PC-3 (cell line): ENCODE data around the gene PCCA. TPM values are rescaled to one million over a fixed set of nuclear protein-coding genes. Genes with fewer than 3 reads are reported as not detected.
"Not testable (repeated sequence)": the region's sequence is repeated elsewhere in the genome, so short reads cannot be mapped to it uniquely, and the experiment has no call there.

ENCODE experiments used
- ATAC-seq: fragments of 200-7000 bp; cut with Tn5 transposase; 2 replicates; pipeline ENCODE4 v1.9.1; 2020; ENCODE audit warnings: mild to moderate bottlenecking, moderate library complexity
- BruUV-seq: library from RNA; stranded (reverse); fragments of 400-500 nt; replicated peaks from 2 replicates; lab custom pipeline; 2021; lab: Mats Ljungman, UMichigan
- CTCF ChIA-PET: fragments of 300-600 bp; sonication (Branson Sonifier 250); formaldehyde crosslinking; loops from one replicate; lab custom pipeline; 2022; ENCODE audit warnings: antibody characterized with exemption; lab: Charles Lee
- POLR2A ChIA-PET: fragments of 300-600 bp; sonication (Branson Sonifier 250); formaldehyde crosslinking; loops from one replicate; lab custom pipeline; 2022; ENCODE audit warnings: antibody characterized with exemption; ENCODE audit not compliant: unreplicated experiment; lab: Charles Lee
- DNase-seq: peaks from one replicate; pipeline ENCODE4 v3.0.0-alpha.2; 2015
- H2AFZ ChIP-seq: fragments of 300-600 bp; sonication (generic); 2 replicates; pipeline ENCODE4 v1.6.0; 2016; ENCODE audit warnings: antibody characterized with exemption, low read length
- H3F3A ChIP-seq: fragments of 300-600 bp; sonication (generic); one replicate; pipeline ENCODE4 v1.6.0; 2017; ENCODE audit warnings: antibody characterized with exemption, low read length, control low read depth, mild to moderate bottlenecking; ENCODE audit not compliant: unreplicated experiment
- H3K27ac ChIP-seq: fragments of 300-600 bp; sonication (generic); 2 replicates; pipeline ENCODE4 v1.5.1; 2016; ENCODE audit warnings: mild to moderate bottlenecking, low read length
- H3K27me3 ChIP-seq: fragments of 300-600 bp; sonication (generic); 2 replicates; pipeline ENCODE4 v1.6.1; 2016; ENCODE audit warnings: low read length, mixed read lengths
- H3K36me3 ChIP-seq: fragments of 300-600 bp; sonication (generic); 2 replicates; pipeline ENCODE4 v1.6.1; 2016; ENCODE audit warnings: low read depth, mixed run types, low read length, mixed read lengths
- H3K4me1 ChIP-seq: fragments of 300-600 bp; sonication (generic); 2 replicates; pipeline ENCODE4 v1.5.1; 2016; ENCODE audit warnings: low read length; ENCODE audit not compliant: insufficient read depth
- H3K4me2 ChIP-seq: fragments of 300-600 bp; sonication (generic); 2 replicates; pipeline ENCODE4 v1.6.0; 2016; ENCODE audit warnings: low read length
- H3K4me3 ChIP-seq: fragments of 300-600 bp; sonication (generic); 2 replicates; pipeline ENCODE4 v1.5.1; 2016; ENCODE audit warnings: mild to moderate bottlenecking, low read length, mixed read lengths
- H3K79me2 ChIP-seq: fragments of 300-600 bp; sonication (generic); 2 replicates; pipeline ENCODE4 v1.6.1; 2017; ENCODE audit warnings: low read length, mixed read lengths
- H3K9ac ChIP-seq: fragments of 300-600 bp; sonication (generic); 2 replicates; pipeline ENCODE4 v1.6.0; 2016; ENCODE audit warnings: mild to moderate bottlenecking, low read length
- H3K9me2 ChIP-seq: fragments of 300-600 bp; sonication (generic); replicated peaks from 2 replicates; pipeline ENCODE4 v1.6.1; 2016; ENCODE audit warnings: mixed run types, low read length, mixed read lengths
- H3K9me3 ChIP-seq: fragments of 300-600 bp; sonication (generic); 2 replicates; pipeline ENCODE4 v1.6.1; 2016; ENCODE audit warnings: low read length, mixed read lengths
- H4K20me1 ChIP-seq: fragments of 300-600 bp; sonication (generic); 2 replicates; pipeline ENCODE4 v1.6.1; 2016; ENCODE audit warnings: low read length, mixed read lengths
- CTCF ChIP-seq: fragments of 300-600 bp; sonication (generic); conservative IDR thresholded peaks from 2 replicates; pipeline ENCODE4 v1.5.1; 2017; ENCODE audit warnings: antibody characterized with exemption, low read depth, mild to moderate bottlenecking, low read length
- EZH2 ChIP-seq: fragments of 300-600 bp; sonication (generic); IDR thresholded peaks from one replicate; pipeline ENCODE4 v1.6.1; 2017; ENCODE audit warnings: antibody characterized with exemption, mild to moderate bottlenecking, low read length; ENCODE audit not compliant: unreplicated experiment
- EZH2phosphoT487 ChIP-seq: fragments of 300-600 bp; sonication (generic); IDR thresholded peaks from 2 replicates; pipeline ENCODE4 v1.6.1; 2018; ENCODE audit warnings: mild to moderate bottlenecking, antibody characterized with exemption, low read length, borderline replicate concordance
- intact Hi-C: fragments of 100-400 bp; cut with micrococcal nuclease; formaldehyde crosslinking; loops from 2 replicates; pipeline ENCODE4 v1.9.0; 2023
- total RNA-seq: library from RNA; depleted of rRNA; stranded (reverse); fragments of >200 nt; gene quantifications from 2 replicates; pipeline ENCODE4 v1.2.3, GENCODE V29; 2014

The PCCA gene
- total RNA-seq, 1 experiment from 2014 or later, result 10.5 TPM

- H3F3A ChIP-seq, result no peaks in the 10 kb centered on the region
- H3K79me2 ChIP-seq, result peaks cover 38% of the 10 kb centered on the region
- no peak overlapping the region for H3K9ac ChIP-seq
- no peak overlapping the region for H3K4me2 ChIP-seq
- DNase-seq, result no peak
- no peak overlapping the region for H3K27ac ChIP-seq
- ChIA-PET CTCF (no interaction called here), POLR2A (no interaction called here)
- TF ChIP-seq EZH2 (no peak), EZH2phosphoT487 (no peak), CTCF (no peak)
- H3K4me3 ChIP-seq, result no peak overlapping the region
- no peaks in the 10 kb centered on the region for H3K36me3 ChIP-seq
- peaks cover 11% of the 10 kb centered on the region; the same call in 1 of the 2 replicates for H3K4me1 ChIP-seq
- no peak overlapping the region for H2AFZ ChIP-seq
- H3K9me2 ChIP-seq, result no peaks in the 10 kb centered on the region
- H3K9me3 ChIP-seq, result no peaks in the 10 kb centered on the region
- H3K27me3 ChIP-seq, result no peaks in the 10 kb centered on the region
- no TSS peak for BruUV-seq
- H4K20me1 ChIP-seq, result peaks cover 4% of the 10 kb centered on the region; the same call in 1 of the 2 replicates
- intact Hi-C loops, result loop anchor here (10.0 kb wide), 1 partner anchor 123 kb away; no protein-coding TSS in a partner anchor
- ATAC-seq, result no peak
Observed at GRCh38 chr13:100091391-100091790, 2.5 kb downstream of the PCCA start.

GRCh38 chr13:100092273-100092672, 3.4 kb downstream of the PCCA start:
- H4K20me1 ChIP-seq, H2AFZ ChIP-seq, H3K9ac ChIP-seq, CTCF ChIA-PET, H3K27me3 ChIP-seq, H3K9me3 ChIP-seq, H3K27ac ChIP-seq, H3K9me2 ChIP-seq, H3K4me3 ChIP-seq, H3K36me3 ChIP-seq, BruUV-seq, H3K4me2 ChIP-seq, H3F3A ChIP-seq, DNase-seq, POLR2A ChIA-PET, ATAC-seq: not testable (repeated sequence)
- H3K4me1 ChIP-seq, result peaks cover 11% of the 10 kb centered on the region; the same call in 1 of the 2 replicates
- intact Hi-C loops, result loop anchor here (10.0 kb wide), 1 partner anchor 123 kb away; no protein-coding TSS in a partner anchor
- peaks cover 38% of the 10 kb centered on the region for H3K79me2 ChIP-seq

GRCh38 chr13:100095498-100095897, 6.6 kb downstream of the PCCA start:
- BruUV-seq, result no TSS peak

More at GRCh38 chr13:100095498-100095897, 6.6 kb downstream of the PCCA start:
- Histone ChIP-seq H3K4me3 (no peak overlapping the region), H3K9me3 (no peaks in the 10 kb centered on the region), H3F3A (no peaks in the 10 kb centered on the region), H3K4me1 (peaks cover 15% of the 10 kb centered on the region), H3K79me2 (peaks cover 22% of the 10 kb centered on the region), H4K20me1 (no peaks in the 10 kb centered on the region), H3K36me3 (no peaks in the 10 kb centered on the region), H3K4me2 (no peak overlapping the region), H3K9me2 (no peaks in the 10 kb centered on the region), H3K27ac (no peak overlapping the region), H2AFZ (no peak overlapping the region), H3K27me3 (no peaks in the 10 kb centered on the region), H3K9ac (no peak overlapping the region)
- intact Hi-C loops, result loop anchor here (10.0 kb wide), 1 partner anchor 119 kb away; no protein-coding TSS in a partner anchor
- no peak for ATAC-seq
- ChIA-PET CTCF (no interaction called here), POLR2A (no interaction called here)
- TF ChIP-seq EZH2phosphoT487, result no peak
- TF ChIP-seq CTCF, result no peak
- no peak for TF ChIP-seq EZH2
- no peak for DNase-seq
